ENCODE measurements around the gene AGBL3. TPM values are rescaled to one million over a fixed set of nuclear protein-coding genes. Genes with fewer than 3 reads are reported as not detected.

The AGBL3 gene
- total RNA-seq, 1 donor from 2014 or later = 0.58 TPM

DNA sequence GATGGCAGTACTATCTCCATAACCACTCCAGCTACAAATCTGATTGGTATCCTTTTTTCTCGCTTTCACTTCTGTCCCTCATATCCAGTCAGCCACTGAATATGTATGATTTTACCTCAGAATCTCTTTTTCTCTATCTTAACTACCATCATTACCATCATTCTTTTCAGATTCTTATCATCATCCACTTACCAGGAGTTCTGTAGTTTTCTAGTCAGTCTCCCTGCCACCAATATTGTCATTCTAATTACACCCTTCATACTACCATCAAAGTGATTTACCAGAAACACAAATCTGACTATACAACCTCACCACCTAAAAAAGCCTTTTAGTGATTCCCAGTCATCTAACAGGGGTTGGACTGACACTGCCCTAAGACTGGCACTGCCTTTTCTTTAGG lies 96.7 kb downstream of the AGBL3 start:
- H4K20me1 ChIP-seq (ENCODE audit: low read depth) = no peaks in the 10 kb centered on the region
- H3K36me3 ChIP-seq = no peaks in the 10 kb centered on the region
- H3K4me2 ChIP-seq = no peak overlapping the region
- no peaks in the 10 kb centered on the region for H3K9me3 Mint-ChIP-seq
- H3K4me3 ChIP-seq = no peak overlapping the region
- no peak for DNase-seq (ENCODE audit: low spot score)
- no peaks in the 10 kb centered on the region for H3F3A ChIP-seq (ENCODE audit: low read depth)
- H3K36me3 Mint-ChIP-seq = no peaks in the 10 kb centered on the region
- H3K27me3 Mint-ChIP-seq (ENCODE audit: insufficient read depth, low read depth) = no peaks in the 10 kb centered on the region
- H3K9ac ChIP-seq = no peak overlapping the region
- no peaks in the 10 kb centered on the region for H3K27me3 ChIP-seq
- H3K9me3 ChIP-seq (ENCODE audit: low read depth) = no peaks in the 10 kb centered on the region
- H3K27ac ChIP-seq = no peak overlapping the region
- no peak overlapping the region for H2AFZ ChIP-seq (replicated peaks)
- H3K4me1 ChIP-seq = peaks cover 3% of the 10 kb centered on the region
- H3K27ac Mint-ChIP-seq = no peak overlapping the region
- no peak overlapping the region for H3K4me3 Mint-ChIP-seq
- TF ChIP-seq, protein P1, sequence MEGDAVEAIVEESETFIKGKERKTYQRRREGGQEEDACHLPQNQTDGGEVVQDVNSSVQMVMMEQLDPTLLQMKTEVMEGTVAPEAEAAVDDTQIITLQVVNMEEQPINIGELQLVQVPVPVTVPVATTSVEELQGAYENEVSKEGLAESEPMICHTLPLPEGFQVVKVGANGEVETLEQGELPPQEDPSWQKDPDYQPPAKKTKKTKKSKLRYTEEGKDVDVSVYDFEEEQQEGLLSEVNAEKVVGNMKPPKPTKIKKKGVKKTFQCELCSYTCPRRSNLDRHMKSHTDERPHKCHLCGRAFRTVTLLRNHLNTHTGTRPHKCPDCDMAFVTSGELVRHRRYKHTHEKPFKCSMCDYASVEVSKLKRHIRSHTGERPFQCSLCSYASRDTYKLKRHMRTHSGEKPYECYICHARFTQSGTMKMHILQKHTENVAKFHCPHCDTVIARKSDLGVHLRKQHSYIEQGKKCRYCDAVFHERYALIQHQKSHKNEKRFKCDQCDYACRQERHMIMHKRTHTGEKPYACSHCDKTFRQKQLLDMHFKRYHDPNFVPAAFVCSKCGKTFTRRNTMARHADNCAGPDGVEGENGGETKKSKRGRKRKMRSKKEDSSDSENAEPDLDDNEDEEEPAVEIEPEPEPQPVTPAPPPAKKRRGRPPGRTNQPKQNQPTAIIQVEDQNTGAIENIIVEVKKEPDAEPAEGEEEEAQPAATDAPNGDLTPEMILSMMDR (IDR thresholded peaks at IDR 0.05) = no peak
- no peak for TF ChIP-seq EZH2 (IDR thresholded peaks at IDR 0.05)
- TF ChIP-seq EZH2phosphoT487 (IDR thresholded peaks at IDR 0.05) = no peak
- H3K79me2 ChIP-seq (ENCODE audit: low read depth) = no peaks in the 10 kb centered on the region
- H3K4me1 Mint-ChIP-seq = no peaks in the 10 kb centered on the region

DNA sequence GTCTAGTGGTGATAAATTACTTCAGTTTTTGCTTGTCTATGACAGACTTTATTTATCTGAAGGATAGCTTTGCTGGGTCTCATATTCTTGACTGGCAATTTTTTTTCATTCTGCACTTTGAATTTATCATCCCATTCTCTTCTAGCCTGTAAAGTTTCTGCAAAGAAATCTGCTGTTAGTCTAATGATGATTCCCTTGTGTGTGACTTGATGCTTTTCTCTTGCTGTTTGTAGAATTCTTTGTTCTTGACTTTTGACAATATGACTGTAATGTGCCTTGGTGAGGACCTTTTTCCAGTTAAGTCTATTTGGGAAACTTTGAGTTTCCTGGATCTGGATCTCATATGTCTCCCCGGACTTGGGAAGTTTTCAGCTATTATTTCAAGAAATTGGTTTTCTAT lies 102.3 kb downstream of the AGBL3 start:
- Mint-ChIP-seq H3K36me3 (no peaks in the 10 kb centered on the region), H3K27ac (no peak overlapping the region), H3K9me3 (peaks cover 4% of the 10 kb centered on the region), H3K4me1 (no peaks in the 10 kb centered on the region), H3K4me3 (no peak overlapping the region), H3K27me3 (ENCODE audit: insufficient read depth, low read depth) (no peaks in the 10 kb centered on the region)
- Histone ChIP-seq H2AFZ (replicated peaks) (no peak overlapping the region), H3K4me3 (no peak overlapping the region), H3K27ac (no peak overlapping the region), H3K79me2 (ENCODE audit: low read depth) (no peaks in the 10 kb centered on the region), H3K36me3 (no peaks in the 10 kb centered on the region), H3F3A (ENCODE audit: low read depth) (no peaks in the 10 kb centered on the region), H4K20me1 (ENCODE audit: low read depth) (no peaks in the 10 kb centered on the region), H3K4me2 (no peak overlapping the region), H3K9ac (no peak overlapping the region), H3K27me3 (no peaks in the 10 kb centered on the region), H3K4me1 (no peaks in the 10 kb centered on the region), H3K9me3 (ENCODE audit: low read depth) (no peaks in the 10 kb centered on the region)
- TF ChIP-seq, protein P1 (IDR thresholded peaks at IDR 0.05) = no peak
- DNase-seq (ENCODE audit: low spot score) = no peak

DNA sequence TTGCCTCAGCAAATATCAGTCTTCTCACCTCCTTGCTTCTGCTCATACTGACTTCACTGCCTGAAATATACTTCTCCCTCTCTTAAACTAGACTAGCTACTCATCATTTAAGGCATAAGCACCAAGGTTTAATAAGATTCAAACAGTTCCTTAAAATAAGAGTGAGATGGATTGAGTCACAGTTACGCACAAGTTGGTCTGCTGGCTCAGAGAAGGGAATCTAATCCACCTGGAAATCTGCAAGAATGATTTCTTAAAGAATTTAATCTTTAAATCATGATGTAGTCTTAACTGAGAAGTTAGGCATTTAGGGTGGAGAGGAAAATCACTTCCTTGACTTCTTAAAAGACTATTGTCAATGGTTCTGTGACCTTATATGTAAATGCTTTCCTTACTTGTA lies 105.4 kb downstream of the AGBL3 start:
- no peaks in the 10 kb centered on the region for H3K27me3 ChIP-seq
- Mint-ChIP-seq H3K27ac (no peak overlapping the region), H3K27me3 (ENCODE audit: insufficient read depth, low read depth) (peaks cover 2% of the 10 kb centered on the region), H3K36me3 (no peaks in the 10 kb centered on the region), H3K4me3 (no peak overlapping the region), H3K4me1 (no peaks in the 10 kb centered on the region), H3K9me3 (peaks cover 4% of the 10 kb centered on the region)
- H3F3A ChIP-seq (ENCODE audit: low read depth) = no peaks in the 10 kb centered on the region
- H3K4me2 ChIP-seq = no peak overlapping the region
- H4K20me1 ChIP-seq (ENCODE audit: low read depth) = no peaks in the 10 kb centered on the region
- no peak overlapping the region for H3K4me3 ChIP-seq
- no peaks in the 10 kb centered on the region for H3K9me3 ChIP-seq (ENCODE audit: low read depth)
- H3K4me1 ChIP-seq = no peaks in the 10 kb centered on the region
- DNase-seq (ENCODE audit: low spot score) = no peak
- H2AFZ ChIP-seq (replicated peaks) = no peak overlapping the region
- TF ChIP-seq EZH2 (IDR thresholded peaks at IDR 0.05) (no peak), EZH2phosphoT487 (IDR thresholded peaks at IDR 0.05) (no peak)
- TF ChIP-seq, protein P1 (IDR thresholded peaks at IDR 0.05) = no peak
- no peak overlapping the region for H3K27ac ChIP-seq
- no peaks in the 10 kb centered on the region for H3K36me3 ChIP-seq
- no peaks in the 10 kb centered on the region for H3K79me2 ChIP-seq (ENCODE audit: low read depth)
- no peak overlapping the region for H3K9ac ChIP-seq
